Motor neuron (in vitro differentiated cells): Measurements from ENCODE around the gene FEM1B. TPM values are rescaled to one million over a fixed set of nuclear protein-coding genes. Genes with fewer than 3 reads are reported as not detected.

Experiments
- ATAC-seq, 8 experiments: fragments of 200-7000 bp; cut with Tn5 transposase; replicated peaks in 6 of 8; 2 replicates each; pipeline ENCODE4 v1.8.0; 2021; ENCODE audit warnings: mild to moderate bottlenecking in 8 of 8, moderate library complexity in 8 of 8
- H3K27ac ChIP-seq, 2 donors: fragments of 250-450 bp; sonication (Bioruptor Pico); 2 replicates each; pipeline ENCODE4 v1.9.0; 2021; ENCODE audit warnings: antibody characterized with exemption in 2 of 2, mild to moderate bottlenecking in 2 of 2, moderate library complexity in 1 of 2
- H3K4me1 ChIP-seq, 2 donors: fragments of 250-450 bp; sonication (Bioruptor Pico); replicated peaks in 1 of 2; 2 replicates each; pipeline ENCODE4 v1.6.1; 2021; ENCODE audit warnings: antibody characterized with exemption in 2 of 2, mild to moderate bottlenecking in 2 of 2, moderate library complexity in 1 of 2
- H3K4me3 ChIP-seq, 5 donors: fragments of 250-450 bp; sonication (Bioruptor Pico); 2 replicates each; pipeline ENCODE4 v1.9.0; 2021; ENCODE audit warnings: antibody characterized with exemption in 5 of 5, mild to moderate bottlenecking in 5 of 5, moderate library complexity in 4 of 5
- WGBS, 10 experiments: fragments of 450-650 bp; shearing (Covaris generic); methylation state at CpG; one replicate each; pipeline ENCODE4 v1.0.0; 2022; 5-methylcytosine and 5-hydroxymethylcytosine counted together
- in situ Hi-C, 9 experiments: fragments of 400-800 bp; cut with MboI; loops; one replicate each; pipeline ENCODE4 v1.15.0; 2021; ENCODE audit warnings: low sequenced_read_pairs in 9 of 9, low pct_unique_long_range_greater_than_20kb in 2 of 9; ENCODE audit not compliant: unreplicated experiment in 9 of 9
- total RNA-seq, 8 experiments: library from RNA; unstranded; fragments of 300-600 nt; gene quantifications; 2 replicates each; pipeline versions ENCODE4 v1.2.3 to v1.2.4, GENCODE V29; 2022

Gene FEM1B
- total RNA-seq, 8 experiments from 2014 or later: 20.6 to 78.3 (median 44.0) TPM

DNA sequence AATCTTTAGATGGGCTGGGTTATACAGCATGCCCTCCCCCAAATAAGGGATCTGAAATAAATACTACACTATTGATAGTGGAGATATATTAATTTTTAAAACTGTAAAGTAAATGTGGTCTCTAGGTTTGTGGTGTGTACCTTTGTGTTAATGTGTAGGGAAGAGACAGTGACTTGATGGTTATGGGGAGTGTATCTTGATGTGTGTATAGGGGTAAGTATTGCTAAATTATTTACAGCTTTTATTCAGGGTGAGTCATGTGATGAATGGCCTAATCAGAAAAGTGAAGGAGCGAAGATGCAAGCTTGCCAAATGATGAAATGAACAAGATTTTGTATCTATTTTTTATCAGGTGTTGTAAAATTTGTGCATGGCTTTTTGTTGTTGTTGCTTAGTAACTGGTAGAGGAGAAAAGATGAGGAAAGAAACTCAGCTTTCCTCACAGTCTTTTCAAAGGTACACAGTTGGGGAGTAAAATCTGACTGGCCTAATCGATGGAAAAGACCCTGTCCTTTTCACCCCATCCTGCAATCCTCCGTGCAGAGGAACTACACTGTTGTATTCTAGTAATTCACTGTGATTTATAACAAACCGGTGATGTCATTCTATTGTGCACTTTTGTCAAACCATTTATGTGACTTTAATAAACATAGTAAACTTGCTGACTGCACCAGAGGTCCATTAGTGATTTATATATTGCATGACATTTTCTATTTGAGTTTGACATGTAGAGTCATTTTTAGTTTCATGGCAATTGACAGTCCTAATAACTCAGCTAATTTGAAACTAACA is 17.7 kb downstream of the FEM1B start:
- in situ Hi-C loops: loop anchor here in 1 of 9 experiments (25.0 kb wide), 1 partner anchor 592 kb away; no protein-coding TSS in a partner anchor
- Histone ChIP-seq H3K4me3 (no peak overlapping the region), H3K4me1 (peaks cover 19 to 24% of the 10 kb centered on the region in 2 donors), H3K27ac (no peak overlapping the region)
- 19 to 100% (median 44%) methylated on average over 1 to 4 of the region's 4 CpGs for WGBS, 10 experiments
- ATAC-seq: peak in 5 of 8 experiments; percentile 88 to 92 (median 90)

DNA sequence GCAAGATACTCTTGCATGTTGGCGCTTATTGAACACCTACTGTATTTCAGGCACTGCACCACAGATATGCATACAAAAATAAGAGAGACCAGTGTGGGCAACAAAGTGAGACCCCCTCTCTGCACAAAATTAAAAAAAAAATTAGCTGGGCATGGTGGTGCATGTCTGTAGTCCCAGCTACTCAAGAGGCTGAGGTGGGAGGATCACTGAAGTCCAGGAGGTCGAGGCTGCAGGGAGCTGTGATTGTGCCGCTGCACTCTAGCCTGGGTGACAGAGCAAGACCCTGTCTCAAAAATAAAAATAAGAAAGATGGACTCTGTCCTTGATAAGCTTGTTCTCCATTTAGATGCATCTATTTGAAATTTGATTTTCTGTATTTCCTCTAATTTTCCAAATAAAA is 20.8 kb downstream of the FEM1B start:
- WGBS, 10 experiments: 96 to 100% (median 100%) methylated on average over 1 to 3 of the region's 3 CpGs; no CpG with 5 or more reads in 1 of the 10 experiments
- Histone ChIP-seq H3K27ac (no peak overlapping the region), H3K4me3 (no peak overlapping the region), H3K4me1 (peaks cover 19% of the 10 kb centered on the region in 2 donors)
- no peak for ATAC-seq
- in situ Hi-C loops: loop anchor here in 1 of 9 experiments (25.0 kb wide), 1 partner anchor 589 kb away; no protein-coding TSS in a partner anchor

DNA sequence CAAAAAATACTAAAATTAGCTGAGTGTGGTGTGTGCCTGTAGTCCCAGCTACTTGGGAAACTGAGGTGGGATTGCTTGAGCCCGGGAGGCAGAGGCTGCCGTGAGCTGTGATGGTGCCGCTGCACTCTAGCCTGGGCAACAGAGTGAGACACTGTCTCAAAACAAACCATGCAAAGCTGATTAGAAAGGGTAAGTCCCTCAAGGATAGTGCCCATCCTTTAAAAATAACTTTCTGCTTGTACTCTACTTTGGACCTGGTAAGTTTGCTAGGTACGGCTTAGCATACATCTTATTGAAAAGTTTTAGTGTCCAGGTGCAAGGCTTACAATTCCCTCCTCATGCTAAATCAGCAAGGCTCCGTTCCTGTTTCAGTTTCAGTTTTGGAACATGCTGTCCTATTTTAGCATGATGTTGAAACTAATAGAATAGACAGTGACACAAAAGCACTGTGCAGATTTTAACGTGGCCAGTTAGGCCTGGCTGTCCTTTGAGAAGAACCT is 21.4 kb downstream of the FEM1B start:
- 0 to 100% (median 59%) methylated on average over 1 to 6 of the region's 6 CpGs; no CpG with 5 or more reads in 4 of the 10 experiments for WGBS, 10 experiments

GRCh38 chr15:68299436-68299835 is 21.9 kb downstream of the FEM1B start:
- ATAC-seq: peak in 1 of 8 experiments; percentile 11
- H3K27ac ChIP-seq: no peak overlapping the region
- in situ Hi-C loops: loop anchor here in 1 of 9 experiments (25.0 kb wide), 1 partner anchor 588 kb away; no protein-coding TSS in a partner anchor

More for the DNA sequence above, 21.4 kb downstream of the FEM1B start:
- Histone ChIP-seq H3K4me1 (peaks cover 17 to 21% of the 10 kb centered on the region in 2 donors), H3K27ac (no peak overlapping the region), H3K4me3 (no peak overlapping the region)
- in situ Hi-C loops: loop anchor here in 1 of 9 experiments (25.0 kb wide), 1 partner anchor 588 kb away; no protein-coding TSS in a partner anchor
- peak in 2 of 8 experiments; percentile 77 to 82 for ATAC-seq

DNA sequence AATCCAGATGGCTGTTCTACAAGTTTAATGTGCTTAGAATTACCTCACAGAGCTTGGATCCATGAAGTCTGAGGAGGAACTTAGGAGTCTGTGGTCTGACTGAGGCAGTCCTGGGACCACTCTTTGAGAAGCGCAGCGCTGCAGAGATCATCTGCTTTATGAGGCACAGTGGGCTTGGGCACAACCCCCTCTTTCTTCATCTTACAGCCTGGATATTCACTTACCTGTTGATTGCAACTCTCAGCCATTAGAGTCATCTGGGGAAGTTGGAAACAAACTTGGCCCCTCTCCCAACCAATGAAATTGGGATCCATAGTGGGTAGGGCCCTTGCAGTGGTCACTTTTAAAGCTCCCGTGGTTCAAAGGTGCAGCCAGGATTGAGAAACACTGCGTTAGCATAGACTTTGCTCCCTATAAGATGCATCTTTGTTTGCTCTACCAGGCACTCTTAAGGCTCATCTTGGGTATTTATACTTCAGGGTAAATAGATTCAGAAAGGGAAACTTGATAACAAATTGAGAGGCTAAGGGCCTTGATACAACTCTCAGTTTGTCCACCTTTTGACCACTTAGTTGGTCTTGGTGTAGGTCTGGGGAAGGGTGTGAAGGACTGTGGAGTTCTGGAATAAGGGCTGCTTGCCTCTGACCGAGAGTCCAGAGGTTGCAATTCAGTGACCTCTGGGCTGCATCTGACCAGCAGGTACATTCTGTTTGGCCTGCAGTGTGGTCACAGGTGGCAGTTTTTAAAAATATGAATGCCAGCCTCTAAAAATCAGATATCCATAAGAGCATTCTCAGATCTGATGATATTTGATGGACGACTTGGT is 22.8 kb downstream of the FEM1B start:
- ATAC-seq: no peak
- Histone ChIP-seq H3K27ac (no peak overlapping the region), H3K4me3 (no peak overlapping the region), H3K4me1 (peaks cover 3 to 18% of the 10 kb centered on the region in 2 donors)
- WGBS, 10 experiments: 73 to 100% (median 87%) methylated on average over 1 to 4 of the region's 6 CpGs
- in situ Hi-C loops: loop anchor here in 3 of 9 experiments (10.0 to 25.0 kb wide), 2 partner anchors 237 to 244 kb away; no protein-coding TSS in a partner anchor

More at GRCh38 chr15:68299436-68299835, 21.9 kb downstream of the FEM1B start:
- Histone ChIP-seq H3K4me1 (peaks cover 12 to 20% of the 10 kb centered on the region in 2 donors), H3K4me3 (no peak overlapping the region)
- 47 to 100% (median 87%) methylated on average over 1 to 3 of the region's 5 CpGs; no CpG with 5 or more reads in 1 of the 10 experiments for WGBS, 10 experiments

DNA sequence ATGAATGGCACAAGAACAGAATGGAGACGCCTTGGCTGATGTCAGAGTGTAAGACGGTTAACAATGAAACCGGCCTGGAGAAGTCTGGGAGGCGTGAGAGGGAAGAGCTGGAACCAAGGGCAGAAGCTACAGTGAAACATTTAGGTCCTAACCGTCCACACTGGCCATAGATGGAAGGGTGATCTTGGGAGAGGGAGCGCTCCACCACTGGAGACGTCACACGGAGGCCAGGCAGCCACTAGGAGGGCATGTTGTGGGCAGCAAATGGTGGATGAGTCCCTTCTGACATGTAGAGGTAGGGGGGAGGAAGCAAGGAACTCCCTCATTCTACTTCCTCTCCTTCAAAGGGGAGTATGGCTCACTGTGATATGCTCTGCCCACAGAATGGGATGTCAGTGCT is 23.8 kb downstream of the FEM1B start:
- in situ Hi-C loops: loop anchor here in 3 of 9 experiments (10.0 to 25.0 kb wide), 2 partner anchors 236 to 244 kb away; no protein-coding TSS in a partner anchor
- no peak overlapping the region for H3K4me3 ChIP-seq
- no peak for ATAC-seq
- H3K27ac ChIP-seq: no peak overlapping the region
- peaks cover under 1 to 15% of the 10 kb centered on the region in 2 donors for H3K4me1 ChIP-seq
- 80 to 85% (median 80%) methylated on average over 1 to 8 of the region's 8 CpGs; no CpG with 5 or more reads in 3 of the 10 experiments for WGBS, 10 experiments

DNA sequence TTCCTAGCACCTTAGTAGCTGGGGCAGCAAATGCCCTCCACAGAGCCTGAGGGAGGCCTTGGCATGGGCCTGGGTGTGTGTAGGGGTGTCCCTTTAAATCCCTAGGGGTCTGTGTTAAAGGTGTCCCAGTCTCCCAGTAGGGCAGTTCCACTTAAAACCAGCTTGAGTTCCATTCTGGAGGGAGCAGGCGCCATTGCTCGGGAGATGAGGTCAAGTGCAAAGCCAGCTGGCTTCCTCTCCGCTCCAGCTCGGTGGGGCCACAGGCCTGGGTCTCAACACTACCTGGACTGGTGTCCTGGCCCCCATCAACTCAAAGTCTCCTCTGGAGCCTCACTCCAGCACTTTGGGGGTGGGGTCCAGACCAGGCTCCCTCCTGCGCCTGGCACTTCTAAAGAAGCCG is 25.2 kb downstream of the FEM1B start:
- H3K27ac ChIP-seq: no peak overlapping the region
- ATAC-seq: no peak
- WGBS, 10 experiments: 83 to 100% methylated on average over 2 to 4 of the region's 6 CpGs; no CpG with 5 or more reads in 8 of the 10 experiments
- peaks cover 3 to 17% of the 10 kb centered on the region in 2 donors for H3K4me1 ChIP-seq
- in situ Hi-C loops: loop anchor here in 3 of 9 experiments (10.0 to 25.0 kb wide), 2 partner anchors 235 to 242 kb away; no protein-coding TSS in a partner anchor
- H3K4me3 ChIP-seq: no peak overlapping the region

DNA sequence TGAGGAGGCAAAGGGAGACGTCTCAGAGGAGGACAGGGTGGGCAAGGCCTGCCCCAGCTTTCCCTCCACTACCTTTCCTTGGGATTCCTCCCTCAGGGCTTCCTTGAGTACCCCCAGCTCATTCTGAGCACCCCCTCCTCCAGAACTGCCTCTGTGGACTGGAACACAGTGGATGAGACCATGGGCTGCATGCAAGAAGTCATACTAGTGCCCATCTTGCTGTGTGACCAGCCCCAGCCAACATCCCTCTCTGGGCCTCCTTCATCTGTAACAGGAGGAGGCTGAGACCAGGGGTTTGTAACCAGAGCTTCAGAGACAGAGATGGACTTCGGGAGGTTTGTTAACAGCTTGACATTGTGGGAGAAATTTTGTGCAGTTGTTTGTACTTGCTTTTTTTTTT is 25.6 kb downstream of the FEM1B start:
- in situ Hi-C loops: loop anchor here in 3 of 9 experiments (10.0 to 25.0 kb wide), 2 partner anchors 234 to 242 kb away; no protein-coding TSS in a partner anchor
- no peak for ATAC-seq

GRCh38 chr15:68303560-68304436 is 26.3 kb downstream of the FEM1B start:
- 50 to 100% (median 93%) methylated on average over 1 to 7 of the region's 15 CpGs; no CpG with 5 or more reads in 2 of the 10 experiments for WGBS, 10 experiments
- Histone ChIP-seq H3K4me1 (peaks cover 3 to 17% of the 10 kb centered on the region in 2 donors), H3K4me3 (no peak overlapping the region), H3K27ac (no peak overlapping the region)
- no peak for ATAC-seq
- in situ Hi-C loops: loop anchor here in 3 of 9 experiments (10.0 to 25.0 kb wide), 2 partner anchors 234 to 241 kb away; no protein-coding TSS in a partner anchor

More for the DNA sequence above, 25.6 kb downstream of the FEM1B start:
- 0 to 86% (median 20%) methylated on average over 1 of the region's 2 CpGs; no CpG with 5 or more reads in 7 of the 10 experiments for WGBS, 10 experiments
- H3K4me3 ChIP-seq: no peak overlapping the region
- H3K27ac ChIP-seq: no peak overlapping the region
- H3K4me1 ChIP-seq: peaks cover 3 to 17% of the 10 kb centered on the region in 2 donors

- ATAC-seq: peak in 4 of 8 experiments; percentile 15 to 79 (median 45)
- 48 to 80% (median 65%) methylated on average over 2 to 10 of the region's 15 CpGs; no CpG with 5 or more reads in 3 of the 10 experiments for WGBS, 10 experiments
- Histone ChIP-seq H3K4me1 (peaks cover 3 to 17% of the 10 kb centered on the region in 2 donors), H3K4me3 (no peak overlapping the region), H3K27ac (peak overlapping the region in 1 of 2 donors; percentile 12)
- in situ Hi-C loops: loop anchor here in 3 of 9 experiments (10.0 to 25.0 kb wide), 2 partner anchors 233 to 240 kb away; no protein-coding TSS in a partner anchor
These were observed 27.2 kb downstream of the FEM1B start for GRCh38 chr15:68304589-68305337.
